ENCODE measurements around the gene CEP112.

DNA sequence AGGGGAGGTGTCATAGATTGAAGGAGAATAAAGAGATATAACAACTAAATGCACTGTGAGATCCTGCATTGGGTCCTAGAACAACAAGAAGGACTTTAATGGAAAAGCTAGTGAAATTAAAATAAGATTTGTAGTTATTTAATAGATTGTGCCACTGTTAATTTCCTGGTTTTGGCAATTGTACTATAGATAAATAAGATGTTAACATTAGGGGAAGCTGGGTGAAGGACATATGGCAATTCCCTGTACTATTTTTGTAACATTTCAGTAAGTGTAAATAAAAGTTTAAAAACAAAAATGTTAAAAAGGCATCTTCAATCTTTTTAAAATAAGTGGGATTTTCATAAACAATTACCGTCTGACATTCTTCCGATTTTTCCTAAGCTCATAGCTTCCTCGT, 372.1 kb downstream of the CEP112 start:
- TF ChIP-seq CTCF (IDR thresholded peaks at IDR 0.05; ENCODE audit: insufficient read depth, low read depth, low read length) (no peak), EZH2 (IDR thresholded peaks at IDR 0.05; ENCODE audit: insufficient read depth, low read length) (no peak)

Measured in astrocyte (in vitro differentiated cells and primary cell).